NT2/D1 (cell line): Measurements from ENCODE around the gene TLE4.

ENCODE experiments used
- SUZ12 ChIP-seq: IDR thresholded peaks from 2 replicates; pipeline ENCODE4 v1.6.1; 2011; ENCODE audit not compliant: insufficient read length, insufficient read depth; ENCODE audit errors: extremely low read depth
- ZNF274 ChIP-seq: IDR thresholded peaks from 2 replicates; pipeline ENCODE4 v1.6.1; 2011; ENCODE audit warnings: mild to moderate bottlenecking, low read depth, low read length

DNA sequence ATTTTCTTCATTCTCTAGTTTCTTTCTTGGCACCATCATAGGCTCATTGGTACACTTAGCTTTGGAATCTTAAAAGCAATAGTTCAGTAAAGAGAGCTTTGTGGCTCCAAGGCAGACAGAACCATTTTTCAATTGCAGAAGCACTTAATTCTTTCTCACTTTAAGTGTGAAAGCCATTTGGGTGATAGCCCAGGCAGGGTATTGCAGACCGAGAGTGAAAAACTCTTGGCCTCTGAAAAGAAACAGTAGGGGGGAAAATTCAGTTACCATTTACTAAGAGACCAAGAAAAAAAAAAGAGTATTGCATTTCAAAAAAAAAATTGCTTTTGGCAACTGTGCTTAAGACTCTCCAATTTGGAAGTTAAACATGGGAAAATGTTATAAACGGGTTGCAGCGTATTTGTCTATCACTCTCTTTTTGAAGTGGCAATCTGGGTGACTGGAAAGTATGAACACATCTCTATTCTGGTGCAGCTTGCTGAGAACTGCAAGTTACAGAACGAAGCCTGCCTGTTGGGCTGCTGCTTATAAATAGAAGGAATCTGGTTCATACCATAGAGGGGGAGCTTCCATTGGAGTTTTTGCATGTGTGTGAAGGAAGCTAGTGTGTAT is 170.5 kb downstream of the TLE4 start:
- TF ChIP-seq ZNF274 (no peak), SUZ12 (no peak)
